ENCODE results near the gene PCOLCE2. TPM values are rescaled to one million over a fixed set of nuclear protein-coding genes. Genes with fewer than 3 reads are reported as not detected.
A peak's percentile ranks its signal among the peaks of the same experiment; 100 is the strongest.

Gene PCOLCE2
- total and polyA plus RNA-seq, 12 donors: 49.9 to 143 (median 69.6) TPM

DNA sequence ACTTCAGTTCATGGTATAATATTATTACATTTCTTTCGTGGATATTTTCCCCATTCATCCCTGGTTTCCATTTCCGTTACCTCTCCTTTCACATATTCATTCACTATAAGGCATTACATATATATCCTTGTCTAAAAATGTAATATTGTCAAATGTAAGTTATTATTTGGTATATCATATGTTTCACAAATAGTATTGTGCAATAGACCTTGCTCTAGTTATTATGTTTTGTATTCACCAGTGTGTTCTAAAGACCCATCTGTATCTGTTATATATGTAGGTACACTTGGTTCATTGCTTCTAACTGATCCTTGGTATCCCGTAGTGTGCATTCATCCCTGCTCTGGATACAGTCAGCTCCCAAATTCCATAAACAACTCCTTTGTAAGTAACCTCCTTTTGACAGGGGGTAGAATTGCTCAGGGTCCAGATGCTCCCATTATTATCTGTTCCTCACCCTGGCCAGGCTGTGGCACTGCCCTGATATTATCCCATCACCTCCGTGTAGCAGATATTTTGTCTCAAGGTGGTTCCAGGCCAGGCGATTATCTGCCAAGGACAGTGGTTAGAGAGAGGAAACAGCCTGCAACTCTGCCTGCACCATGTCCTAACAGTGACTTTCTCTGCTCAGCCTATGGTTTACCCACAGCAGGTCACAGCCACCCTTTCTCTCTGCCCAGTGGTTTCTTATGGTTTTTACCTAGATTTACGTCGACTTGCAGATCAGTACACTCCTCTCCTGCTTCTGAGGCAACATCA, 45.4 kb upstream of the PCOLCE2 start:
- Histone ChIP-seq H3K4me1 (peaks cover 0 to 4% (median 0%) of the 10 kb centered on the region in 9 donors), H3K36me3 (no peaks in the 10 kb centered on the region), H3K9me3 (no peaks in the 10 kb centered on the region), H3K4me3 (no peak overlapping the region), H3K27ac (no peak overlapping the region), H3K27me3 (no peaks in the 10 kb centered on the region)
- DNase-seq: no peak
- ATAC-seq: no peak
- 74 to 83% methylated on average over 7 of the region's 7 CpGs for WGBS, 2 donors
- intact Hi-C loops (cut with DNase I): loop anchor here in 1 of 10 donors (5.0 kb wide), 1 partner anchor 58 kb away; no protein-coding TSS in a partner anchor
- TF ChIP-seq CTCF (IDR thresholded peaks at IDR 0.05): no peak

DNA sequence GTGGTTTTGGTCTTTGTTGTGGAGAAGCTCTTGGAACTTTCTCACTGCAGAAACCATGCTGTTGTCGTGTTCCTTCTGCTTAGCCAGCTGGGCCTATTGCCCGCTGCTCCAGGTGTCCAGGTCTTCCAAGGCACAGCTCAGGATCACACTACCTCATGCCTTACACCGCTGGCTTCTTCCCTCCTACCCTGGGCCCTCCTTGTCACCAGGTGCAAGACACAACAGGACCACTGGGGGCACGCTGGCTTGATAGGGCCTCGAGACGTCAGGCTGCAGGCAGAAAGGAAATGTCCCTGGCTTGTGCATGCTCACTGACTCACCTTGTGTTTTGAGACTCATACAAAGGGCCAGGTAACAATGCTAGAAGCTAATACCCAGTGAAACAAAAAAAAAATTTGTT, 42.3 kb upstream of the PCOLCE2 start:
- DNase-seq (no peak), ATAC-seq (no peak)
- peak in 2 of 9 donors; percentile 10 to 15 for TF ChIP-seq CTCF (IDR thresholded peaks at IDR 0.05)
- intact Hi-C loops (cut with DNase I): loop anchor here in 1 of 10 donors (5.0 kb wide), 1 partner anchor 61 kb away; no protein-coding TSS in a partner anchor
- Histone ChIP-seq H3K27ac (no peak overlapping the region), H3K9me3 (no peaks in the 10 kb centered on the region), H3K4me1 (peaks cover 0 to 4% (median 0%) of the 10 kb centered on the region in 9 donors), H3K4me3 (no peak overlapping the region), H3K36me3 (no peaks in the 10 kb centered on the region), H3K27me3 (no peaks in the 10 kb centered on the region)
- WGBS, 2 donors: 60 to 67% methylated on average over 6 of the region's 6 CpGs

- intact Hi-C loops (cut with DNase I): loop anchor here in 1 of 10 donors (5.0 kb wide), 1 partner anchor 62 kb away; no protein-coding TSS in a partner anchor
- TF ChIP-seq CTCF (IDR thresholded peaks at IDR 0.05): peak in 2 of 9 donors; percentile 19 to 30
- Histone ChIP-seq H3K27ac (no peak overlapping the region), H3K27me3 (no peaks in the 10 kb centered on the region), H3K4me3 (no peak overlapping the region), H3K36me3 (no peaks in the 10 kb centered on the region), H3K4me1 (peaks cover 0 to 4% (median 0%) of the 10 kb centered on the region in 9 donors), H3K9me3 (no peaks in the 10 kb centered on the region)
- DNase-seq (no peak), ATAC-seq (no peak)
- WGBS, 2 donors: 44 to 45% methylated on average over 3 of the region's 3 CpGs
Observed at GRCh38 chr3:142930463-142930862, 41.6 kb upstream of the PCOLCE2 start.

- intact Hi-C loops (cut with DNase I): loop anchor here in 5 of 10 donors (5.0 kb wide), 3 partner anchors 57 to 103 kb away; no protein-coding TSS in a partner anchor
- WGBS, 2 donors: 60 to 94% methylated on average over 3 of the region's 3 CpGs
Observed at GRCh38 chr3:142929890-142930289, 41.0 kb upstream of the PCOLCE2 start.

More at GRCh38 chr3:142929890-142930289, 41.0 kb upstream of the PCOLCE2 start:
- ATAC-seq (no peak), DNase-seq (no peak)
- H3K27ac ChIP-seq: no peak overlapping the region
- no peaks in the 10 kb centered on the region for H3K27me3 ChIP-seq
- H3K4me1 ChIP-seq: peaks cover 0 to 4% (median 0%) of the 10 kb centered on the region in 9 donors
- TF ChIP-seq CTCF (IDR thresholded peaks at IDR 0.05): no peak
- H3K4me3 ChIP-seq: no peak overlapping the region
- H3K36me3 ChIP-seq: no peaks in the 10 kb centered on the region
- H3K9me3 ChIP-seq: no peaks in the 10 kb centered on the region

Data from heart right ventricle (tissue), 16 donors.